CD8-positive, alpha-beta memory T cell (primary cell): Measurements from ENCODE around the gene KLHL29. TPM values are rescaled to one million over a fixed set of nuclear protein-coding genes. Genes with fewer than 3 reads are reported as not detected.

Source experiments
- CTCF ChIA-PET: fragments of 350-600 bp; sonication (Branson Sonifier 250); formaldehyde crosslinking; loops from one replicate; lab custom pipeline; 2021; ENCODE audit warnings: antibody characterized with exemption; lab: Charles Lee
- POLR2A ChIA-PET: fragments of 350-600 bp; sonication (Branson Sonifier 250); formaldehyde crosslinking; loops from one replicate; lab custom pipeline; 2021; ENCODE audit warnings: antibody characterized with exemption; lab: Charles Lee
- DNase-seq, 5 donors: peaks; one replicate each; pipeline versions ENCODE4 v3.0.0 to v3.0.0-alpha.2; 2020 to 2022; ENCODE audit warnings: mixed read lengths in 1 of 5
- H3K27ac ChIP-seq: one replicate; pipeline ENCODE4 v1.7.0; 2013; ENCODE audit warnings: low read depth, mild to moderate bottlenecking, low read length, moderate library complexity
- H3K27me3 ChIP-seq: 2 replicates; pipeline ENCODE4 v1.7.0; 2013; ENCODE audit warnings: low read length, mild to moderate bottlenecking; ENCODE audit not compliant: insufficient read depth, poor library complexity, severe bottlenecking
- H3K36me3 ChIP-seq: 2 replicates; pipeline ENCODE4 v1.7.0; 2013; ENCODE audit warnings: mild to moderate bottlenecking, low read length, moderate library complexity; ENCODE audit not compliant: insufficient read depth
- H3K4me1 ChIP-seq: 2 replicates; pipeline ENCODE4 v1.7.0; 2013; ENCODE audit warnings: mild to moderate bottlenecking, low read length, moderate library complexity; ENCODE audit not compliant: insufficient read depth
- H3K4me3 ChIP-seq: 2 replicates; pipeline ENCODE4 v1.7.0; 2013; ENCODE audit warnings: mild to moderate bottlenecking, low read length
- H3K9me3 ChIP-seq: 2 replicates; pipeline ENCODE4 v1.7.0; 2013; ENCODE audit warnings: mild to moderate bottlenecking, low read length
- H3K27ac Mint-ChIP-seq, 8 donors: one replicate each; pipeline ENCODE4 v1.8.0; 2020 to 2021; ENCODE audit warnings: mixed read lengths in 8 of 8, mild to moderate bottlenecking in 6 of 8, inconsistent platforms in 3 of 8, moderate library complexity in 3 of 8
- H3K27me3 Mint-ChIP-seq, 2 donors: one replicate each; pipeline ENCODE4 v1.8.0; 2020 to 2021; ENCODE audit warnings: mixed read lengths in 2 of 2, mild to moderate bottlenecking in 1 of 2, moderate library complexity in 1 of 2
- H3K36me3 Mint-ChIP-seq, 3 donors: one replicate each; pipeline ENCODE4 v1.8.0; 2020 to 2021; ENCODE audit warnings: mixed read lengths in 3 of 3, inconsistent platforms in 1 of 3, mild to moderate bottlenecking in 1 of 3
- H3K4me1 Mint-ChIP-seq, 3 donors: one replicate each; pipeline ENCODE4 v1.8.0; 2020 to 2021; ENCODE audit warnings: mixed read lengths in 3 of 3, inconsistent platforms in 1 of 3, mild to moderate bottlenecking in 1 of 3
- H3K4me3 Mint-ChIP-seq, 7 donors: one replicate each; pipeline ENCODE4 v1.8.0; 2020 to 2021; ENCODE audit warnings: mixed read lengths in 7 of 7, mild to moderate bottlenecking in 6 of 7, moderate library complexity in 4 of 7, inconsistent platforms in 2 of 7
- H3K9me3 Mint-ChIP-seq, 5 donors: one replicate each; pipeline ENCODE4 v1.8.0; 2020 to 2022; ENCODE audit warnings: mixed read lengths in 5 of 5, mild to moderate bottlenecking in 3 of 5, moderate library complexity in 2 of 5, inconsistent platforms in 1 of 5
- polyA plus RNA-seq: library from polyadenylated mRNA; unstranded; fragments of 300-500 nt; fragmentation: Illumina TruSeq; gene quantifications from one replicate; pipeline ENCODE4 v1.2.3, GENCODE V29; 2021
- total RNA-seq, 2 experiments: library from RNA; stranded (reverse); gene quantifications; one replicate each; pipeline ENCODE4 v1.2.3, GENCODE V29; 2021

KLHL29 gene
- total and polyA plus RNA-seq, 3 experiments from 2014 or later, result 0.11 to 0.21 (median 0.13) TPM

- POLR2A ChIA-PET, result no interaction called here
- H3K27me3 ChIP-seq, result no peaks in the 10 kb centered on the region
- no peaks in the 10 kb centered on the region for H3K9me3 ChIP-seq
- no peaks in the 10 kb centered on the region for H3K36me3 ChIP-seq
- peaks cover 7 to 10% (median 10%) of the 10 kb centered on the region in 3 donors for H3K4me1 Mint-ChIP-seq
- no peak overlapping the region for H3K27ac Mint-ChIP-seq
- peaks cover 7 to 35% of the 10 kb centered on the region in 2 donors for H3K27me3 Mint-ChIP-seq
- H3K4me3 ChIP-seq, result no peak overlapping the region
- no peaks in the 10 kb centered on the region for H3K36me3 Mint-ChIP-seq
- H3K4me3 Mint-ChIP-seq, result no peak overlapping the region
- peaks cover 0 to 3% (median 0%) of the 10 kb centered on the region in 5 donors for H3K9me3 Mint-ChIP-seq
- H3K27ac ChIP-seq, result no peak overlapping the region
- CTCF ChIA-PET, result no interaction called here
- DNase-seq, result no peak
- H3K4me1 ChIP-seq, result peaks cover 10% of the 10 kb centered on the region
These were observed 8.9 kb upstream of the KLHL29 start for GRCh38 chr2:23376075-23376474.

DNA sequence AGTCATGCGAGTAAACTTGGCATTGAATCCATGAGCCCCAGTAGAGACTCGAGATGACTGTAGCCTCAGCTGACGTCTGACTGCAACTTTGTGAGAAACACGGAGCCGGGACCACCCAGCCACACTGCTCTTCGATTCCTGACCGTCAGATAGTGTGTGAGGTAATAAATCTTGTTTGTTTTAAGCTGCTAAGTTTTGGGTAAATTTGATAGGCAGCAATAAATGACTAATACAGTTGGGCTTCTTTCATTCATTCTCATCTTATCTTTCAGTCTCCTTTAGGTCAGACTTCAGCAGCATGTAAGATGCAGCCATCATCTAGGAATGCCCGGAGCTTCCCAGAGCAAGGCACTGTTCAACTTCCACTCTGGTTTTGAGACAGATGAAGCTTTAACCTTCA lies 8.0 kb upstream of the KLHL29 start:
- peaks cover 0 to 3% (median 0%) of the 10 kb centered on the region in 5 donors for H3K9me3 Mint-ChIP-seq
- POLR2A ChIA-PET, result no interaction called here

GRCh38 chr2:23377771-23378170 lies 7.2 kb upstream of the KLHL29 start:
- CTCF ChIA-PET, result no interaction called here
- Histone ChIP-seq H3K4me3 (no peak overlapping the region), H3K9me3 (no peaks in the 10 kb centered on the region), H3K27ac (no peak overlapping the region), H3K4me1 (peaks cover 12% of the 10 kb centered on the region), H3K27me3 (no peaks in the 10 kb centered on the region), H3K36me3 (no peaks in the 10 kb centered on the region)
- no peak for DNase-seq
- Mint-ChIP-seq H3K27me3 (peaks cover 11 to 46% of the 10 kb centered on the region in 2 donors), H3K9me3 (peaks cover 0 to 2% (median 0%) of the 10 kb centered on the region in 5 donors), H3K4me1 (peaks cover 8 to 15% (median 13%) of the 10 kb centered on the region in 3 donors), H3K36me3 (no peaks in the 10 kb centered on the region), H3K4me3 (no peak overlapping the region), H3K27ac (no peak overlapping the region)
- POLR2A ChIA-PET, result no interaction called here

More for the DNA sequence above, 8.0 kb upstream of the KLHL29 start:
- Histone ChIP-seq H3K27ac (no peak overlapping the region), H3K9me3 (no peaks in the 10 kb centered on the region), H3K4me1 (peaks cover 12% of the 10 kb centered on the region), H3K4me3 (no peak overlapping the region), H3K27me3 (no peaks in the 10 kb centered on the region), H3K36me3 (no peaks in the 10 kb centered on the region)
- peaks cover 7 to 40% of the 10 kb centered on the region in 2 donors for H3K27me3 Mint-ChIP-seq
- peaks cover 8 to 15% (median 13%) of the 10 kb centered on the region in 3 donors for H3K4me1 Mint-ChIP-seq
- no peaks in the 10 kb centered on the region for H3K36me3 Mint-ChIP-seq
- H3K27ac Mint-ChIP-seq, result no peak overlapping the region
- DNase-seq, result no peak
- CTCF ChIA-PET, result no interaction called here
- no peak overlapping the region for H3K4me3 Mint-ChIP-seq

GRCh38 chr2:23378496-23378895 lies 6.5 kb upstream of the KLHL29 start:
- Histone ChIP-seq H3K27ac (no peak overlapping the region), H3K9me3 (no peaks in the 10 kb centered on the region), H3K4me1 (peaks cover 12% of the 10 kb centered on the region), H3K4me3 (no peak overlapping the region), H3K27me3 (no peaks in the 10 kb centered on the region), H3K36me3 (no peaks in the 10 kb centered on the region)
- no peak for DNase-seq
- Mint-ChIP-seq H3K4me1 (peaks cover 8 to 15% (median 13%) of the 10 kb centered on the region in 3 donors), H3K36me3 (no peaks in the 10 kb centered on the region), H3K27me3 (peaks cover 18 to 54% of the 10 kb centered on the region in 2 donors), H3K4me3 (no peak overlapping the region), H3K27ac (no peak overlapping the region), H3K9me3 (peaks cover 0 to 2% (median 0%) of the 10 kb centered on the region in 5 donors)
- ChIA-PET POLR2A (no interaction called here), CTCF (no interaction called here)

- H3K4me1 ChIP-seq, result peaks cover 12% of the 10 kb centered on the region
- ChIA-PET CTCF (no interaction called here), POLR2A (no interaction called here)
- H3K9me3 ChIP-seq, result no peaks in the 10 kb centered on the region
- H3K27ac ChIP-seq, result no peak overlapping the region
- H3K27me3 ChIP-seq, result no peaks in the 10 kb centered on the region
- H3K36me3 ChIP-seq, result no peaks in the 10 kb centered on the region
- DNase-seq, result no peak
- no peak overlapping the region for H3K27ac Mint-ChIP-seq
- no peak overlapping the region for H3K4me3 Mint-ChIP-seq
- H3K4me3 ChIP-seq, result no peak overlapping the region
- H3K9me3 Mint-ChIP-seq, result peaks cover 0 to 2% (median 0%) of the 10 kb centered on the region in 5 donors
- H3K4me1 Mint-ChIP-seq, result peaks cover 11 to 17% (median 15%) of the 10 kb centered on the region in 3 donors
- H3K27me3 Mint-ChIP-seq, result peaks cover 23 to 60% of the 10 kb centered on the region in 2 donors
- H3K36me3 Mint-ChIP-seq, result no peaks in the 10 kb centered on the region
These were observed 5.7 kb upstream of the KLHL29 start for GRCh38 chr2:23379220-23379695.

DNA sequence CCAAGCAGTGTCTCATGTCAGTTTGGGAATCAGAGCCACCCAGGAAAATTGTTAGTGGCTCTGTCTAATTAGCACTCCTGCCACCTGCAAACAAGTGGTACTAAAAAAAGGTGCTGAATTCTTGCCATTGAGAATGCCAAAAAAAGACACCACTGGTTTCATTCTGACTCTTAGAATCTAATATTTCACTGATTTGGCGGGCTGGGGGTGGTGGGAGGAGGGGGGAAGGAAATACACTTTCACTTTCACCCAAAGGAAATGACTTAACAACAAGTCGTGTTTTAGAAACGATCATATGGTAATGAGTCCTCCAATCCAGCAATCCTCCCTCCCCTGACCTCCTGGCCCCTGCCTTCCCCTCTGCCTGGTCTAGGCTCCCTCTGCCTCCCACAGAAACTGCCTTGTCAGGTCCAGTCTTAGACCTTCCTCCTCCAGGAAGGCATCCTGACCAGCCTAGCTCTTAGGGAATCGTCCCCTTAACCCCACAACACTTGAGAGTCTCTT lies 4.4 kb upstream of the KLHL29 start:
- peaks cover 0 to 2% (median 0%) of the 10 kb centered on the region in 5 donors for H3K9me3 Mint-ChIP-seq

GRCh38 chr2:23381084-23381483 lies 3.9 kb upstream of the KLHL29 start:
- Mint-ChIP-seq H3K4me1 (peaks cover 14 to 21% (median 19%) of the 10 kb centered on the region in 3 donors), H3K4me3 (peak overlapping the region in 4 of 7 donors; percentile 13 to 69 (median 64)), H3K27ac (peak overlapping the region in 2 of 8 donors; percentile 19 to 35), H3K9me3 (peaks cover 0 to 2% (median 0%) of the 10 kb centered on the region in 5 donors), H3K27me3 (peaks cover 27 to 54% of the 10 kb centered on the region in 2 donors), H3K36me3 (no peaks in the 10 kb centered on the region)
- POLR2A ChIA-PET, result no interaction called here
- no peaks in the 10 kb centered on the region for H3K27me3 ChIP-seq
- H3K9me3 ChIP-seq, result no peaks in the 10 kb centered on the region
- peak in 1 of 5 donors; percentile 9 for DNase-seq
- CTCF ChIA-PET, result no interaction called here
- peaks cover 12% of the 10 kb centered on the region for H3K4me1 ChIP-seq
- peak overlapping the region; percentile 29 for H3K4me3 ChIP-seq
- H3K27ac ChIP-seq, result no peak overlapping the region
- no peaks in the 10 kb centered on the region for H3K36me3 ChIP-seq

More for the DNA sequence above, 4.4 kb upstream of the KLHL29 start:
- Histone ChIP-seq H3K9me3 (no peaks in the 10 kb centered on the region), H3K4me1 (peaks cover 12% of the 10 kb centered on the region), H3K36me3 (no peaks in the 10 kb centered on the region), H3K27ac (no peak overlapping the region), H3K27me3 (no peaks in the 10 kb centered on the region), H3K4me3 (peak overlapping the region; percentile 29)
- H3K4me1 Mint-ChIP-seq, result peaks cover 14 to 20% (median 18%) of the 10 kb centered on the region in 3 donors
- DNase-seq, result peak in 1 of 5 donors; percentile 23
- no peaks in the 10 kb centered on the region for H3K36me3 Mint-ChIP-seq
- CTCF ChIA-PET, result no interaction called here
- peak overlapping the region in 6 of 7 donors; percentile 29 to 69 (median 56) for H3K4me3 Mint-ChIP-seq
- peak overlapping the region in 3 of 8 donors; percentile 19 to 35 (median 24) for H3K27ac Mint-ChIP-seq
- POLR2A ChIA-PET, result no interaction called here
- H3K27me3 Mint-ChIP-seq, result peaks cover 27 to 59% of the 10 kb centered on the region in 2 donors

DNA sequence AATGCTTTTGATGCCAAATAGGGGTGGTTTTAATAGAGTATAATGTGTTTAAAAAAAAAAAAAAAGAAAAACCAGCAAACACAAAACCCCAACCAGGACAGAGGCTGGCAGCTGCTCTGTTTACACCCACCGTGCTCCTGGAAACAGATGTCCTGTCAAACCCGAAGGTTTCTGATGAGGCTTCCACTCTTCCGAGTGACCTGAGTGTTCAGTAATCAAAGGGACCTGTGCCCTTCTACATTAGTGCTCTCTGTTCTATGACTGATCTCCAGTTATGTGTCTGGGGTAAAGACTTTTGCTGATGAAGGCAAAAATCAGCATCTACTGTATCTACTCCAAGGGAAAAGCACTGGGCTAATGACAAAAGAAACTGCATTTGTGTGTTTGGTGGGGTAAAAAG lies 3.5 kb upstream of the KLHL29 start:
- no peak overlapping the region for H3K27ac Mint-ChIP-seq
- peaks cover 12% of the 10 kb centered on the region for H3K4me1 ChIP-seq
- H3K9me3 Mint-ChIP-seq, result peaks cover 0 to 2% (median 0%) of the 10 kb centered on the region in 5 donors
- H3K4me3 ChIP-seq, result no peak overlapping the region
- DNase-seq, result no peak
- H3K4me3 Mint-ChIP-seq, result no peak overlapping the region
- no peaks in the 10 kb centered on the region for H3K36me3 ChIP-seq
- ChIA-PET CTCF (no interaction called here), POLR2A (no interaction called here)
- H3K27me3 Mint-ChIP-seq, result peaks cover 29 to 55% of the 10 kb centered on the region in 2 donors
- no peaks in the 10 kb centered on the region for H3K27me3 ChIP-seq
- no peak overlapping the region for H3K27ac ChIP-seq
- peaks cover 17 to 25% (median 23%) of the 10 kb centered on the region in 3 donors for H3K4me1 Mint-ChIP-seq
- H3K36me3 Mint-ChIP-seq, result no peaks in the 10 kb centered on the region
- H3K9me3 ChIP-seq, result no peaks in the 10 kb centered on the region
